ENCODE data around the gene PGD. TPM values are rescaled to one million over a fixed set of nuclear protein-coding genes. Genes with fewer than 3 reads are reported as not detected.

Gene PGD
- polyA plus RNA-seq, 1 donor (not counting 4 experiments of a cell fraction or from before 2014, with no cell fraction given), result 104 TPM

DNA sequence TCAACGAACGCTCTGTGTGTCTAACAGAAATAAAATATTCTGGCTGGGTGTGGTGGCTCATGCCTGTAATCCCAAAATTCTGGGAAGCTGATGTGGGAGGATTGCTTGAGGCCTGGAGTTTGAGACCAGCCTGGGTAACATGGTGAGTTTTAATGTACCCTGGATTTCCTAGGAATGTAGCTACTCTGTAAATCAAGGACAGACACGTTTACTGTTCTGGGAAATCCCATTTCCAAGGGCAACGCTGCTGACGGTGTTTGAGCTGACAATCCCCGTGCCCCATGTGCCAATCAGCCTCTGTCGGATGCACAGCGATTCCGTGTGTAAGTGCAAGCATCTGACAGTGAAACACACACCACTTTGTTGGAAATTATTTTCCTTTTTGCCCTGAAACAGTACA is 59.0 kb downstream of the PGD start:
- Histone ChIP-seq H4K20me1 (ENCODE audit: control insufficient read depth, extremely low read depth, insufficient read depth, low read length) (peaks cover 2% of the 10 kb centered on the region), H3K27me3 (ENCODE audit: control insufficient read depth, extremely low read depth, insufficient read depth, low read length) (no peaks in the 10 kb centered on the region), H3K27ac (ENCODE audit: control insufficient read depth, insufficient read depth, low read length) (peak overlapping the region; percentile 77), H3K79me2 (ENCODE audit: control insufficient read depth, insufficient read depth, low read length) (no peaks in the 10 kb centered on the region), H3K9ac (ENCODE audit: control insufficient read depth, extremely low read depth, insufficient read depth, low read length) (peak overlapping the region; percentile 65), H3K4me3 (ENCODE audit: control insufficient read depth in 2 of 3, extremely low read depth in 1 of 3, insufficient read depth in 2 of 3, low read depth in 1 of 3, low read length in 3 of 3) (peak overlapping the region in 2 of 3 experiments; percentile 4 to 21), H3K9me1 (ENCODE audit: control insufficient read depth, extremely low read depth, insufficient read depth, low read length) (no peaks in the 10 kb centered on the region), H2AFZ (ENCODE audit: control insufficient read depth, low read length) (no peak overlapping the region), H3K9me3 (ENCODE audit: control insufficient read depth, low read depth, low read length) (no peaks in the 10 kb centered on the region), H3K4me1 (ENCODE audit: control insufficient read depth, extremely low read depth, insufficient read depth, low read length) (peaks cover 37% of the 10 kb centered on the region), H3K4me2 (ENCODE audit: control insufficient read depth, extremely low read depth, insufficient read depth, low read depth, low read length) (peak overlapping the region; percentile 68), H3K36me3 (ENCODE audit: control insufficient read depth in 2 of 2, extremely low read depth in 1 of 2, insufficient read depth in 2 of 2, low read length in 2 of 2) (peaks cover 8 to 10% of the 10 kb centered on the region in 2 experiments)
- FAIRE-seq (peak; percentile 32), DNase-seq (ENCODE audit: low read depth, low spot score) (no peak)
- dilution Hi-C loops (cut with MboI; ENCODE audit: extremely low pct_ligation_motif_present, low sequenced_read_pairs), result no loop called here
- TF ChIP-seq, protein P1, sequence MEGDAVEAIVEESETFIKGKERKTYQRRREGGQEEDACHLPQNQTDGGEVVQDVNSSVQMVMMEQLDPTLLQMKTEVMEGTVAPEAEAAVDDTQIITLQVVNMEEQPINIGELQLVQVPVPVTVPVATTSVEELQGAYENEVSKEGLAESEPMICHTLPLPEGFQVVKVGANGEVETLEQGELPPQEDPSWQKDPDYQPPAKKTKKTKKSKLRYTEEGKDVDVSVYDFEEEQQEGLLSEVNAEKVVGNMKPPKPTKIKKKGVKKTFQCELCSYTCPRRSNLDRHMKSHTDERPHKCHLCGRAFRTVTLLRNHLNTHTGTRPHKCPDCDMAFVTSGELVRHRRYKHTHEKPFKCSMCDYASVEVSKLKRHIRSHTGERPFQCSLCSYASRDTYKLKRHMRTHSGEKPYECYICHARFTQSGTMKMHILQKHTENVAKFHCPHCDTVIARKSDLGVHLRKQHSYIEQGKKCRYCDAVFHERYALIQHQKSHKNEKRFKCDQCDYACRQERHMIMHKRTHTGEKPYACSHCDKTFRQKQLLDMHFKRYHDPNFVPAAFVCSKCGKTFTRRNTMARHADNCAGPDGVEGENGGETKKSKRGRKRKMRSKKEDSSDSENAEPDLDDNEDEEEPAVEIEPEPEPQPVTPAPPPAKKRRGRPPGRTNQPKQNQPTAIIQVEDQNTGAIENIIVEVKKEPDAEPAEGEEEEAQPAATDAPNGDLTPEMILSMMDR (optimal IDR thresholded peaks at IDR 0.05 in 1 of 3, IDR thresholded peaks at IDR 0.05 in 1 of 3, conservative IDR thresholded peaks at IDR 0.05 in 1 of 3; ENCODE audit: extremely low read depth in 1 of 3, insufficient read depth in 2 of 3, low read length in 3 of 3), result no peak
- no peak for TF ChIP-seq EZH2 (IDR thresholded peaks at IDR 0.05; ENCODE audit: low read length)

DNA sequence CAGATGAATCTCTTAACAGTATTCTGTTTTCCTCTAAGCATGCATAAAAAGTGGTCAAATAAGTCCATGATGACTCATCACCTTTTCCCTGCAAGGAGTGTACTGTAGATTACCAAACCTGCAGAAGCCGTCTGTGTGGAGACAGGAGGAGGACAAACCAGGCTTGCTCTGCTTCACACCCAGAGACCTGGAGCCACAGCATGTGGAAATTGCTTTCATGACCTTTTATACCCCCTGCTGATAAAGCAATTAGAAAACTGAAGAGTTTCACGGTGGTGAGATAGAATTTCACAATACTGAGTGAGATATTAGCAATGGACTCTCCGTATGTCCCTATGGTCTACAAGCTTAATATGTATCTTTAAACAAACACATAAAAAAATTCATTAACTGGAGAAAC is 60.3 kb downstream of the PGD start:
- Histone ChIP-seq H3K4me1 (ENCODE audit: control insufficient read depth, extremely low read depth, insufficient read depth, low read length) (peaks cover 37% of the 10 kb centered on the region), H3K9me3 (ENCODE audit: control insufficient read depth, low read depth, low read length) (no peaks in the 10 kb centered on the region), H3K4me3 (ENCODE audit: control insufficient read depth in 2 of 3, extremely low read depth in 1 of 3, insufficient read depth in 2 of 3, low read depth in 1 of 3, low read length in 3 of 3) (no peak overlapping the region), H3K27ac (ENCODE audit: control insufficient read depth, insufficient read depth, low read length) (peak overlapping the region; percentile 77), H4K20me1 (ENCODE audit: control insufficient read depth, extremely low read depth, insufficient read depth, low read length) (peaks cover 2% of the 10 kb centered on the region), H3K36me3 (ENCODE audit: control insufficient read depth in 2 of 2, extremely low read depth in 1 of 2, insufficient read depth in 2 of 2, low read length in 2 of 2) (peaks cover 11 to 16% of the 10 kb centered on the region in 2 experiments), H3K27me3 (ENCODE audit: control insufficient read depth, extremely low read depth, insufficient read depth, low read length) (no peaks in the 10 kb centered on the region), H3K79me2 (ENCODE audit: control insufficient read depth, insufficient read depth, low read length) (no peaks in the 10 kb centered on the region), H3K9ac (ENCODE audit: control insufficient read depth, extremely low read depth, insufficient read depth, low read length) (no peak overlapping the region), H3K9me1 (ENCODE audit: control insufficient read depth, extremely low read depth, insufficient read depth, low read length) (no peaks in the 10 kb centered on the region), H2AFZ (ENCODE audit: control insufficient read depth, low read length) (no peak overlapping the region), H3K4me2 (ENCODE audit: control insufficient read depth, extremely low read depth, insufficient read depth, low read depth, low read length) (no peak overlapping the region)
- FAIRE-seq (peak; percentile 95), DNase-seq (ENCODE audit: low read depth, low spot score) (peak; percentile 59)
- no peak for TF ChIP-seq EZH2 (IDR thresholded peaks at IDR 0.05; ENCODE audit: low read length)
- TF ChIP-seq, protein P1 (optimal IDR thresholded peaks at IDR 0.05 in 1 of 3, IDR thresholded peaks at IDR 0.05 in 1 of 3, conservative IDR thresholded peaks at IDR 0.05 in 1 of 3; ENCODE audit: extremely low read depth in 1 of 3, insufficient read depth in 2 of 3, low read length in 3 of 3), result no peak
- dilution Hi-C loops (cut with MboI; ENCODE audit: extremely low pct_ligation_motif_present, low sequenced_read_pairs), result no loop called here
